GM18868 (cell line): ENCODE measurements around the gene ROBO4.

Experiments
- ATAC-seq: cut with Tn5 transposase; IDR thresholded peaks from one replicate; pipeline ENCODE4 v1.9.1; 2021; ENCODE audit warnings: mild to moderate bottlenecking, moderate library complexity; ENCODE audit not compliant: unreplicated experiment

Gene ROBO4

DNA sequence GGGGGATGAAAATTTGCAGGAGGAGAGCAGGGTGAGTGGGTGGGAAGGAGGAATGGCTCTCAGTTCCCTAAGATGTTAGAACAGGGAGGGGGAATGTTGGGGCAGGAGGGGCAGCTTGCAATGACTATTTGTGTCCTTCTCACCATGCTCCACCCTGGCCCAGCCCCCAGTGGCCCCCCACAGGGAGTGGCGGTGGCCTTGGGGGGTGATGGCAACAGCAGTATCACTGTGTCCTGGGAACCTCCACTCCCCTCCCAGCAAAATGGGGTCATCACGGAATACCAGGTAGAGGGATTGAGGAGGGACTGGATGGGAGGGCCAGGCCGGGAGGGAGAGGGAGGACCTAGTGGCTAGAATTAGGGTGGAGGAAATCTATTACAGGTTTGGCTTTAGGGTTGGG lies 22.3 kb downstream of the ROBO4 start:
- ATAC-seq = no peak

- no peak for ATAC-seq
Observed at GRCh38 chr11:124874571-124875255, 23.0 kb downstream of the ROBO4 start.

DNA sequence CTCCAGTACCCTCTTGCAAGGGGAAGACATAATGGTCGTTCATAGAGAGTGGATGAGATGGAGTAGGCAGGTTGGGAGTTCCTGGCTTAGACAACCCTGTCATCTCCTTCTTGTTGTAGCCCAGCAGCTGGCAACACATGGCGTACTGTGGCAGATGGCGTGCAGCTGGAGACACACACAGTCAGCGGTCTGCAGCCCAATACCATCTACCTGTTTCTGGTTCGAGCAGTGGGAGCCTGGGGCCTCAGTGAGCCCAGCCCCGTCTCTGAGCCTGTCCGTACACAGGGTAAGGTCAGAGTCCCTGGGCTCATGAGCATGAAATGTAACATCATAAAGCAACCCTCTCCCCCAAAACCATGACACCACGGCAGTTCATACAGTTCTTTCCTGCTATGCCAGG lies 23.7 kb downstream of the ROBO4 start:
- ATAC-seq = no peak

GRCh38 chr11:124872741-124873140 lies 24.9 kb downstream of the ROBO4 start:
- ATAC-seq = no peak

DNA sequence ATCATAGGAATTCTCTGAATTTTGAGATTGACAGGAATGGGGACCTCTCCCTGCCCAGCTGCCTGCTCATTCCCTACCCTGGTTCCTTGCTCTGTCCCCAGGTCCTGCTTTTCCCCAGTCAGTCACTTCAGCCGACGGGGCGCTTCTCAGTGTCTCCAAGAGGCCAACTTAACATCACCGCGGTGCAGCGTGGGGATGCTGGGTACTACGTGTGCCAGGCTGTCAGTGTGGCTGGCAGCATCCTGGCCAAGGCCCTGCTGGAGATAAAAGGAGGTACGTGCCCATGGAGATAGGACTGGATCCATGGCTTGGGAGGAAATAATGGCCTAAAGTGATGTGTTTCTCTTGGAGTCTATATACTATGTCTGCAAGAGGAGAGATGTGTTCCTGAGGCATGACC lies 25.4 kb downstream of the ROBO4 start:
- ATAC-seq = no peak

GRCh38 chr11:124870430-124870829 lies 27.2 kb downstream of the ROBO4 start:
- ATAC-seq = no peak

- ATAC-seq = no peak
Observed at GRCh38 chr11:124869856-124870387, 27.7 kb downstream of the ROBO4 start.

- no peak for ATAC-seq
Observed at GRCh38 chr11:124869331-124869730, 28.3 kb downstream of the ROBO4 start.

DNA sequence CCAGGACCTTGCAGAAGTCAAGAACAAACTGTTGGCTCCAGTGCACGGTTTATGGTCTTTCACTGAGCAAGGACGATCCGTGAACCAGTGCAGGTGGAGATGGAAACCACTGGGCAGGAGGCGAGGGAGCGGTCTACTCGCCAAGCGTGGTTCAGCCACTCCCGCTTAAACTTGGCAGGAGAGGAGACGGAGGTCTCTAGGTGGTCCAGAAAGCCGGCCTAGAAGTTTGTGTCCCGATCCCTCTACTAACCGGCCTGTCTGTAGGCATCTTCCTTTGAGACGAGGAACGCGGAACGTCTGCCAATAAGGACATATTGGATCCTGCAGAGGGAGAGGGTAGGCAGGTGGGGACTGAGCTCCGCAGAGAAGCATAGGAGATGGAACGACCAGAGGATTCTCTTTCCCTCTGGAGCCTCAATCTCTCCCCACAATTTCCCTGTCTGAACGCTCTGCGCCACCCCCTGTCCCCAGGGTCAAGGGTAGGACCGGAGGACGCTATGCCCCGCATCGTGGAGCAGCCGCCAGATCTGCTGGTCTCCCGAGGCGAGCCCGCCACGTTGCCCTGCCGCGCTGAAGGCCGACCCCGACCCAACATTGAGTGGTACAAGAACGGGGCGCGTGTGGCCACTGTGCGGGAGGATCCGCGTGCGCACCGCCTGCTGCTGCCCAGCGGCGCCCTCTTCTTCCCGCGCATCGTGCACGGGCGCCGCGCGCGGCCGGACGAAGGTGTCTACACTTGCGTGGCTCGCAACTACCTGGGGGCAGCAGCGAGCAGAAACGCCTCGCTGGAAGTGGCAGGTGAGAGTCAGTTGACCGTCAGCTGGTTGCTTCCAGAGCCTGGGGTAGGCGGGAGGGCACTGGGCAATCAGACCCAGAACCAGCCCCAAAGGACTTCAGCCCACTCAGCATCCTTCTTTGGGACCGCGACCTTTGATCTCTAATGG lies 29.1 kb downstream of the ROBO4 start:
- no peak for ATAC-seq

- peak; percentile 70 for ATAC-seq
Observed at GRCh38 chr11:124867700-124868099, 30.0 kb downstream of the ROBO4 start.

DNA sequence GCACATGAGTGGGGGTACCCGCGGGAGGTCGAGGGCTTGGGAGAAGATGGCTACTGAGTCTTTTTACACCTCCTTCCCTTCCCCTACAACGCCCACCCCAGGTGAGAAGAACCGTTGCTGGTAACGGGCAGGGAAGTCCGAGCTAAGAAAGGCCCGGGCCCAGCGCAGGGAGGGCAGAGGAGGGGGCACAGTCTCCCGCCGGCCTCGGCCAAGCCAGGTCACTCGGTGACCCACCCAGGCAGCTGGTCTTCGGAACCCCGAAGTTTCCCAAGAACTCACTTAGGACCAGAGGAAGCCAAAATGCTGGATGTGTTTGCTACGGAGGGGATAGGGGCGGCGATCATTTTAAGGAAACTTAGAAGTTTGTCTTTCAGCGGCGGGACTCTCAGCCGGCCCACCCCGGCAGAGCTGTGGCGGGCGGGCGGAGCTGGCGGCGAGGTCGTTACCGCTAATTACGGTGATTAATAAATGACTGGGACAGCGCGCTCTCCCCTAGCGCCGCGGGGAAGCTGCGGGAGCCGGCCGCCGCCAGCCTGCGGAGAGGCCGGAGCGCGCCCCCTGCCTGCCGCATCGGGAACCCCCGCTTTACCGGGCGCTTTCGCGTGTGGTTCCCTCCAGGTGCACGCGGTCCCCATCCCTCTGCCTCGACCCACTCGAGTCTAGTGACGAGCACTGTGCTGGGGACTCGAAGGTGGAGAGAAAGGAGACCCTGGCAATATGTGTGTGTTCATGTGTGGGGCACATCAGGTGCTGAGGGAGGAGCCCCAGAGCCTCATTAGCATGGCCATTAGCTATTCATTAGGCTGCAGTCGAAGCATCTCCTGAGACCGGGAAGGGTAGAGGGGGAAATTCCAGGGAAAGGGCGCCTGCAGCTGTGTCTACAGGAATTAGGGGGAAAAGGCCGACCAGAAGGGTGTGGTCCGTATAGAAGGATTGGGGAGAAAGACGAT lies 31.5 kb downstream of the ROBO4 start:
- ATAC-seq = peak; percentile 50

- no peak for ATAC-seq
Observed at GRCh38 chr11:124865181-124865901, 32.3 kb downstream of the ROBO4 start, which contains the start of gene ROBO3. Gene ROBO3 (plus strand): TSS chr11:124865432. CDS start chr11:124865578, 146 bp downstream.

DNA sequence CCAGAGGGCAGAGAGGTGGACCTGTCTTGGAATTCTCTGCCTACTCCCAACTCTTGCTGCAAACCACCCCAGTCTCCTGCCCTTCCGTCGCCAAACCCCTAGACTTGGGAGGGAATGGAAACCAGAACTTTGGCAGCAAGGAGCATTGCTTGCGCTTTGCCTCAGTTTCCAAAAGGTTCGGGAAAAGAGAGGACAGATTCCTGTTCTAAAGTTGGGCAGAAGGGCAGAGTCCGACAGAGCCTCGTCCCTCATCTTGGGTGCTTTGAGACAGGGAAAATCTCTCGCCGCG lies 32.8 kb downstream of the ROBO4 start:
- no peak for ATAC-seq

GRCh38 chr11:124864176-124864891 lies 33.3 kb downstream of the ROBO4 start:
- ATAC-seq = no peak

- no peak for ATAC-seq
Observed at GRCh38 chr11:124863826-124864165, 33.9 kb downstream of the ROBO4 start.

DNA sequence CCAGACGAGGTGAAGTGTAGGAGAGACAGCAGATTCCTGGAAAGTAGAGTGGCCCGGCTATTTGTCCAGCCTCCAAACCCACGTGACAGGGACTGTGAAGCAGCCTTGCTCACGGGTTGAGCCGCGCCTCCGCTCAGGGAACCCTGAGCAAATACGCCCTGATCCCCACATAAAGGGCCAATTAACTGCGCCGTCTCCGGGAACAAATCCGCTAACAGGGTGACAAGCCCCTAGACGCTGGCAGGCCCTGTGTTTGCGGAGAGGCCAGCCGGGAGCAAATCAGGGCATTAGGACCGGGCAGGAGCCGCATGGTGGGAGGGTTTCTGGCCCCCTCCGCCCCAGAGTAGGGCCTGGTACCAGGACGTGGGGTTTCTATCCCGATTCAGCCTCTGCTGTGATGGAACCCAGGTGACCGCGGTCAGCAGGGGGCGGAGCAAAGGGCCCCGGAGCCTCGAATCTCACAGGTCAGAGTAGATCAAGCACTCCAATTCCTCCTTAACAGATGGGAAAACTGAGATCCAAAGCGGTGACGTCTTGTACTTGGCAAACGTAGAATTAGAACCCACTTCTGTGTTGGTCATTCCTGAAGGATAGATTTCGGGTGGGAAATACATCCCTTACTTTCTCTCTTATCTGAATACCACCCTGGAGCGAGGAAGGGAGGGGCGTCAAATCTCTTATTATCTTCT lies 34.4 kb downstream of the ROBO4 start:
- ATAC-seq = no peak

DNA sequence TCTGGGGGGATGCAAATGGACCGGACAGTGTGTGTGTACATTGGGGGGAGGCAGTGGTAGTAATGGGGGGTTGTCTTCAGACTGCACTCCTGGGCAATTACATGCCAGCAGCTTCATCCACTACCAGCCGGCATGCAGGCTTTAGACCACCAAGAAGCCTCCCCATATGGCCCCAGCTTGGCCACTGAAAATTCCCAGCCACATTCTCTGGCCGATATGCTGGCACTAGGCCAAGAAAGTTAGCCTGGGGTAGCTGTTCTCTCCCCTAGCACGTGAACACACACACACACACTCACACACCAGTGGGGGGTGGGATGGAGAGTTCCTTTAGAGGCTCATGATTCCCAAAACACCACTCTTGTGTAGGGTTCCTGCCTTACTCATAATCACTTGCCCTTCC lies 36.0 kb downstream of the ROBO4 start:
- ATAC-seq = no peak

- no peak for ATAC-seq
Observed at GRCh38 chr11:124859171-124859570, 38.5 kb downstream of the ROBO4 start.

DNA sequence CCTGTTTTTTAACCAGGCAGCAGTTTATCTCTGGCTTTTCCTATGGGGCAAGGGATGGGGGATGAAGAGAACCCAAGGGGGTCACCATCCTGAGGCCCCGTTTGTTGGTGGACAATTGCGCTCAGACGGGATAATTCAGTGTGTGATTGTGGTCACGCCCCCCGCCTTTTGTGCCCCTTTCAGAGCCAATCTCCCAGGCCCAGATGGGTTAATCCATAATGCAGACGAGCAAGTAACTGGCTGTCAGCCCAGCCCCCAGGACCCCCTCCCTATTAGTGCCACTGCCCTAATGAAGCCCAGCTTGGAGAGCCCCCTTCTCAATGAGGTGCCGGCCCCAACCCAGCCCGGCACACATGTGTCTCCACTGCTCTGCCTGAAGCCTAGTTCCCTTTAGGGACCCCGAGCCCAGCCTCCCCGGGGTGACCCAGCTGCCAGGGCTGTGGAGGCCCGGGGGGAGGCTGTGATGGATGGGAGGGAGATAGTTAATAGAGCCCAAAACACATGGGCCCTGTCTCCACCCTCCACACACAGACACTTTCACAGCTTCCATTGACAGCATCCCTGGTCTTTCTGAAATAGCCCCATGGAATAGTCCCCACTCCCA lies 51.5 kb downstream of the ROBO4 start:
- no peak for ATAC-seq
